ENCODE results near the gene SLC25A23.
A peak's percentile ranks its signal among the peaks of the same experiment; 100 is the strongest.

SLC25A23 gene

GRCh38 chr19:6393983-6394412 is 65.6 kb downstream of the SLC25A23 start:
- no peak for DNase-seq

- DNase-seq: peak; percentile 82 to 92
Observed at GRCh38 chr19:6393074-6393982, 66.3 kb downstream of the SLC25A23 start, which contains the start of gene GTF2F1. Gene GTF2F1 (minus strand): TSS chr19:6393164. CDS start chr19:6392995, 169 bp downstream.

- peak in 1 of 2 donors; percentile 10 for DNase-seq
Observed at GRCh38 chr19:6392221-6393073, 67.1 kb downstream of the SLC25A23 start.

All from inflammatory macrophage treated with lipopolysaccharide for 1 hour (primary cell).